ENCODE measurements around the gene DAAM2.

DAAM2 gene

DNA sequence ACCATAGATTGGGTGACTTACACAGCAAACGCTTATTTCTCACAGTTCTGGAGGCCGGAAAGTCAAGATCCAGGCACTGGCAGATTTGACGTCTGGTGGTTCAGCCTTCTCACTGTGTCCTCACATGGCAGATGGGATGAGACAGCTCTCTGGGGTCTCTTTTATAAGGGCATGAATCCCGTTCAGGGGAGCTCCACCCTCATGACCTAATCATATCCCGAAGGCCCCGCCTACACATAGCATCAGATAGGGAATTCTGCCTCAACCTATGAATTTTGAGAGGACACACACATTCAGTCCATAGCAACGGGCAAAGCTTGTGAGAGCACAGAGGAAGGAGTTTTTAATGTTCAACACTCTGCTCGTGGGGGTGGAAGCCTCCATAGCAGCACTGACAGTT lies 27.5 kb downstream of the DAAM2 start:
- no peak for DNase-seq

- DNase-seq = no peak
Observed at GRCh38 chr6:39820553-39820952, 28.4 kb downstream of the DAAM2 start.

DNA sequence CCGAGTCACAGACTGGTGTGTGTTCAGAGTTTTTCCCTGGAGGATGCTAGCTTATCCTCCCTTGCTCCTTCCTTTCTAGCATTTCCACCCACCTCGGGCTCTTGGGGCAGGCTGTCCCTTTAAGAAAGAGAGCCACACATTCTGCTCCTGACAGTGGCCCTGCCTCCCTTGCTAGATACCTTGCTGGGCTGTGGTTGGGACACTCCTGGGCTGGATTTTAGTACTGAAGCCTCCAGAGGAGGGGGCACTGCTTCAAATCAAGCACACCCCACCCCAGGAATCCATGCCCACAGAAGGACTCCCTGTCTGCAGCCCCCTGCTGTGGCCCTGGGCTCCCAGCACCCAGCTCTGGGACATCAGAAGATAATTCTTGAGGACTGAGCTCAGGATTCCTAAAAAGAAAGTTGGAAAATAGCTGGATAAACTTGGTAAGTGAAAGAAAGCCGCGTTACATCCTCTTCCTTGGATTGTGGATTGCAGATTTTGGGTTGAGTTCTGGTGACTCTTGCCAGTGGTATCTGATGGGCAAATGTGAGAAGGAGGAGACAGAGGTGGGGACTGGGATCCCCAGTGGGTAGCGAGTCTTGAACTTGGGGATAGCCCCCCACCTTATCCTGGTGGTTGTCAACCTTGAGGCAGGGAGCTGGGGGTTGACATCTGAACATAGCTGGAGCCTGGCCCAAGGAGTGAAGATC lies 29.0 kb downstream of the DAAM2 start:
- DNase-seq = no peak

GRCh38 chr6:39821742-39822532 lies 29.8 kb downstream of the DAAM2 start:
- DNase-seq = no peak

DNA sequence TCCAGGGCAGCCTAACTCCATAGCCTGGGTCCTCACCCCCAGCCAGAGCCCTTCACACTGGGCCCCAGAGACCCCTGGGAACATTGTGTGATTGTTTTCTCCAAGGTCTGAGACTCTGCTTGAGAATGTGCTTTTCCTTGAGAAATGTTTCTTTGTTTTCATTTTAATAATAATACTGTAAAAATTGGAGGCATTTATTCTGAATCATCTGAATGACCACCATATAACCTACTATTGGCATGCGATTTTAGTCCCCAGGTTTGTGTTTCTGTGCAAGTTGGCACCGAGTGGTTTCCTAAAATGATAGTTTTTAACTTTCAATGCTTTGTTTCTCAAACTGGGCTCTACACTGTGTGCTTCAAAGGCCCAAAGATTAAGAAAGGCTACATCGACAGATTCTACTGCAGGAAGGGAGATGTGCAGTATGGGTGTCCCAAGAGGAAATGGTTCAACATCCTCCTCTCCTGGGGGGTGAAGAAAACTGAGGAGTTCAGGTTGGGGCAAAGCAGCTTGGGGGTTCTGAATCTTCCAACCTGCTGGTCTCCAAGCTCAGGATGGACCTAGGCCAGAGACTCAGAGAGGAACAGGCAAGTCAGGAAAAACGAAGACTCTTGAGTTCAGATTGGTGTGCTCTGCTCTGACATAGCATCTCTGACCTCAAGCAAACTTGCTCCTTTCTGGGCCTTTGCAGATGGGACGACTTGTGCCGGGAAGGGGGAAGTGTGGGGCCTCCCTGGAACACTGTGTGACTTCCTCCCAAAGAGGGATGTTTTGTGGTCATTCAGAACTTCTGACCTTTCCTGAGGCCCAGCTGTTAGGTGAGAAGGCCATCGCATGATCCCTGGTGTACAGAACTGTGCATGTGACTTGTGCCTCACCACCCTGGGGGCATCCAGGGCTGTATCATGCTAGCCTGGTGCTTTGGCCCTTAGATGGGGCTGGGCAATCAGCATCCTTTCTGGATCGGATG lies 31.0 kb downstream of the DAAM2 start:
- no peak for DNase-seq

- no peak for DNase-seq
Observed at GRCh38 chr6:39824030-39824926, 32.1 kb downstream of the DAAM2 start.

DNA sequence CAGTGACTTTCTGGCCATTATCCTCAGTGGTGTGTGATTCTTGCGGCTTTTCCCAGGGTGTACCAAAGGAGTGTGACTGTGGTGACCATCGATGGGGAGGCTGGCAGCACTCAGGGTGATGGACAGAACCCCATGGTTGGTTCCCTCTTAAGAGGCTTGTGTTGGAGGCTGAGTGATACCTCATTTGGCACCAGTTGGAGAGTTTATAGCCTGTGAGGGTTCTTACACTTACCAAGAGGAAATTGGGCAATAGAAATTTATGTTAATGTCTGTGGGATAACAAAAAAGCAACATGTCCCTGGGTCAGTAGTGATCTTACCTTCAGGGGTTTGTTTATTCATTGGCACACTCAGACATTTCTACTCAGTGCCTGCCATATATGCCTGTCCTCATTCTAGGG lies 37.2 kb downstream of the DAAM2 start:
- DNase-seq = no peak

DNA sequence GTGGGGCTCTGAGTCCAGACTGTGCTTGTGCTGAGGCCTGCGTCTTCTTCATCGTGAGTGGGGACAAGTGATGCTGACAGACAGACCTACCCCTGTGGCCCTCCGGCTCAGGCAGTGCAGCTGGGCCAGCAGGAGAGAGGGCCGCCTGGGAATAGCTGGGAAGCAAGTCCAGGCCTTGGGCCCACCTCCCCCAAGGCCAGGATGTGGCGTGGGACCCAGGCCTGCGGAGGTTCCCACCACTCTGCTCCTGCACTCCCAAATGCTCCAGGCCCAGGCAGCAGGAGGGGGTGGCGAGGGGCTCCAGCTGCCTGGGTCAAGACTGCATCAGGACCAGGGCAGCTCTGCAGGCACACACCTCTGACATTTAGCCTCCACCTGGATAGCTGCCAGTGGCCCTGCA lies 38.3 kb downstream of the DAAM2 start:
- no peak for DNase-seq

- DNase-seq = no peak
Observed at GRCh38 chr6:39831701-39832100, 39.5 kb downstream of the DAAM2 start.

GRCh38 chr6:39834278-39834677 lies 42.1 kb downstream of the DAAM2 start:
- no peak for DNase-seq

DNA sequence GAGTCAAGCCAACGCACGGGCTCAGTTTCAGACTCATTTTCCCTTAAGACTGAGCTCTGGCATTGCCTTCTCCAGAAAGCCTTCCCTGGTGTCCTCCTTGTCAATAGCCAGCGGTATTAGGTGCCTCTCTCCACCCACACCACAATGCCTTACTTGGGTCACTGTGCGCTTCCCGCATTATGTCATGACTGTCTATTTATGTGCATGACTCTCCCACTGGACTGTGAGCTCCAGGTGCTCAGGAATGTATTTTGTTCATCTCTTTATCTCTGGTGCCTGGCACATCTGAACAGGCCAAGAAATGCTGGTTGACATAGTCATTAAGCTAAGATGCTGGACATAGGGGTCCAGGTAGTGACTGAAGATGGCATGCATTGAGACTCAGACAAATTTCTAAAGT lies 42.7 kb downstream of the DAAM2 start:
- no peak for DNase-seq

- DNase-seq = no peak
Observed at GRCh38 chr6:39835821-39836295, 43.7 kb downstream of the DAAM2 start.

DNA sequence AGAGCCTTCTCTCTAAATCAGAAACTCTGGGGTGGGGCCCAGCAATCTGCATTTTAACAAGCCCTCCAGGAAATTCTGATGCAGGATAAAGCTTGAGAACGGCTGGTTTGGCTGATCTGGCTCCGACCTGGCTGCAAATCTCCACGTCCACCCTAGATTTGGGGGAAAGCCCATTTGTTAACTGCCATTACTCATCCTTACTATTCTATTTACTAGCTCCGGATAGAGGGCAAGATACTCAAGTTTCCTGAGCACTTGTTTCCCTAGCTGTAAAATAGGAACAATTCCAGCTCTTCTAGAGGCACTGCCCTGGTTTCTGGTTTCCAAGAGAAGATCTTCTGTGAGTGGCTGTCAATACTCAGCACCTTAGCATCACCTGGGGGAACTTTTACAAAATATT lies 44.4 kb downstream of the DAAM2 start:
- DNase-seq = no peak

- DNase-seq = no peak
Observed at GRCh38 chr6:39839445-39839844, 47.3 kb downstream of the DAAM2 start.

DNA sequence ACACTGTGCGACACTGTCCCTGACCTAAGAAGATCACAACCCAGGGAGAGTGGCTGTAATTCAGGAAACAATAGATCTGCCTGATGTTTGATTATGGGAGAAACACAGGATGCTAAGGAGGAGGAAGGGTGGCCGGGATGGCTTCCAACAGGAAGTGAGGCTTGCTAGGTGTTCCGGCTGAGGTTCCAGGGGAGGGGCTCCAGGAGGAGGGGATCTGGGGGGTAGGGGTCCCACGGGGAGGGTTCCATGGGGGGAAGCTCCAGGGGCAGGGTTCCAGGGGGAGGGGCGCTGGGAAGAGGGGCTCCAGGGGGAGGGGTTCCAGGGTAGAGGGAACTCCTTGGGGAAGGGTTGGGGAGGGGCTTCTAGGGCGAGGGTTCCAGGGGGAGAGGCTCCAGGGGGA lies 48.6 kb downstream of the DAAM2 start:
- no peak for DNase-seq

DNA sequence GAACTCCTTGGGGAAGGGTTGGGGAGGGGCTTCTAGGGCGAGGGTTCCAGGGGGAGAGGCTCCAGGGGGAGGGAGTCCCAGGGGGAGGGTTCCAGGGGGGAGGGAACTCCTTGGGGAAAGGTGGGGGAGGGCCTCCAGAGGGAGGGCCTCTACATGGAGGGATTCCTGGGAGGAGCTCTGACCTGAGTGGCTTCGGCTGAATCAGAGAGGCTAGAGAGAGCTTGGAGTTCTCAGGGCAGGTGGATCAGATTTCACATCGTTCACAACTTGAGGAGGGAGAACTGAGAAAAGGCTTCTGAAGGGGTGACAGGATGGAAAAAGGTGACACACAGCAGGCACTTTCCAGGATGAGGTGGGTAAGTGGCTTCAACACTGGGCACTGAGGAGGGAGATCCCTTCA lies 49.1 kb downstream of the DAAM2 start:
- no peak for DNase-seq

- no peak for DNase-seq
Observed at GRCh38 chr6:39841923-39842322, 49.7 kb downstream of the DAAM2 start.

DNA sequence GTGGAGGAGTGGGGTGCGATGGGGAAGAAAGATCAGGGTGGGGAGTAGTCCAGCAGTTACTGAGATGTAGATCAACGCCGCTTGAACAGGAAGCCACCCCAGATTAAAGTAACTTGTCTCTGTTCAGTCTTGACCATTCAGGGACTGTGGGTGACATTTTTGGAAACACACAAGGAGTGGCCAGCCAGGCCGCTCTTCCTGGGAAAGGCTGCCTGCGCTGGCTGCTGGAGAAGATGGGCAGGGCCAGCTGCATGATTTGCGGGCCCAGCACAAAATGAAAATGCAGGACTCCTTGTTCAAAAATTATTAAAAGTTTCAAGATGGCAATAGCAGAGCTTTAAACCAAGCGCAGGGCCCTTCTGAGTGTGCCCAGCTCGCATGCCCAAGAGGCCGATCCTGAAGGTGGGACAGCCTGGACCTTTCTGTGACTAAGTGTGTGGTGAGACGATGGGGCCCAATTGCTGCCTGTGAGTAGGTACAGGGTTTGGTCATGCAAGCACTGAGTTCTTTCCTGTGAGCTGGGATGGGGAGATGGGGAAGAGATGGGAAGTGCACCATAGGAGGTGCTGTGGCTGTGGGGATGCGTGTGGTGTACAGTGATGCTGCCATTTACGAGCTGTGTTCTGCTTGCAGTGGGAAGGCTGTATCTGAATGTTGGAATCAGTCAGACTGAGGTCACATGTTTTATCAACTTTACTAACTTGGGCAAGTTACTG lies 51.3 kb downstream of the DAAM2 start:
- no peak for DNase-seq

GRCh38 chr6:39844866-39845265 lies 52.7 kb downstream of the DAAM2 start:
- DNase-seq = no peak

DNA sequence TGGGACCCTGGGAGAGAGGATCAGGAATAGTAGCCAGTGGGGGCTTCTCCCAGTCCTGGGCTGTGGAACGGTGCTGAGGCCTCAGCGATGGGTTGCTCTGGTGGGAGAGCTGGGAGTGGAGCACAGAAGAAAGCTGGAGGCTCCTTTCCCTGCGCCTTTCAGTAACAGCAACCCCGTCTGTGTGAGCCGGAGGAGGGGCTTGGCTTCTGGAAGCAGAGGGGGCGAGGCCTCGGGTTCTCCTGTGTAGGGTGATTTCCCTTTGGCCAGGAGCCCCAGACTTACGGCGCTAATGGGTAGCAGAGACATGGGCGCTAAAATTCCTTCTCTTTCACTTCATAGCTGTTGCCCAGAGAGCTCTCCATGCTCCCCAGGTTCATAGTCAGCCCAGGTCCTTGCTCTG lies 55.0 kb downstream of the DAAM2 start:
- DNase-seq = peak; percentile 18

- no peak for DNase-seq
Observed at GRCh38 chr6:39848171-39848570, 56.0 kb downstream of the DAAM2 start.

- DNase-seq = no peak
Observed at GRCh38 chr6:39849228-39849627, 57.1 kb downstream of the DAAM2 start.
